ENCODE measurements around the gene PDS5A. TPM values are rescaled to one million over a fixed set of nuclear protein-coding genes. Genes with fewer than 3 reads are reported as not detected.
A peak's percentile ranks its signal among the peaks of the same experiment; 100 is the strongest.
"Not testable (repeated sequence)": the region's sequence is repeated elsewhere in the genome, so short reads cannot be mapped to it uniquely, and the experiment has no call there.

Gene PDS5A, protein sequence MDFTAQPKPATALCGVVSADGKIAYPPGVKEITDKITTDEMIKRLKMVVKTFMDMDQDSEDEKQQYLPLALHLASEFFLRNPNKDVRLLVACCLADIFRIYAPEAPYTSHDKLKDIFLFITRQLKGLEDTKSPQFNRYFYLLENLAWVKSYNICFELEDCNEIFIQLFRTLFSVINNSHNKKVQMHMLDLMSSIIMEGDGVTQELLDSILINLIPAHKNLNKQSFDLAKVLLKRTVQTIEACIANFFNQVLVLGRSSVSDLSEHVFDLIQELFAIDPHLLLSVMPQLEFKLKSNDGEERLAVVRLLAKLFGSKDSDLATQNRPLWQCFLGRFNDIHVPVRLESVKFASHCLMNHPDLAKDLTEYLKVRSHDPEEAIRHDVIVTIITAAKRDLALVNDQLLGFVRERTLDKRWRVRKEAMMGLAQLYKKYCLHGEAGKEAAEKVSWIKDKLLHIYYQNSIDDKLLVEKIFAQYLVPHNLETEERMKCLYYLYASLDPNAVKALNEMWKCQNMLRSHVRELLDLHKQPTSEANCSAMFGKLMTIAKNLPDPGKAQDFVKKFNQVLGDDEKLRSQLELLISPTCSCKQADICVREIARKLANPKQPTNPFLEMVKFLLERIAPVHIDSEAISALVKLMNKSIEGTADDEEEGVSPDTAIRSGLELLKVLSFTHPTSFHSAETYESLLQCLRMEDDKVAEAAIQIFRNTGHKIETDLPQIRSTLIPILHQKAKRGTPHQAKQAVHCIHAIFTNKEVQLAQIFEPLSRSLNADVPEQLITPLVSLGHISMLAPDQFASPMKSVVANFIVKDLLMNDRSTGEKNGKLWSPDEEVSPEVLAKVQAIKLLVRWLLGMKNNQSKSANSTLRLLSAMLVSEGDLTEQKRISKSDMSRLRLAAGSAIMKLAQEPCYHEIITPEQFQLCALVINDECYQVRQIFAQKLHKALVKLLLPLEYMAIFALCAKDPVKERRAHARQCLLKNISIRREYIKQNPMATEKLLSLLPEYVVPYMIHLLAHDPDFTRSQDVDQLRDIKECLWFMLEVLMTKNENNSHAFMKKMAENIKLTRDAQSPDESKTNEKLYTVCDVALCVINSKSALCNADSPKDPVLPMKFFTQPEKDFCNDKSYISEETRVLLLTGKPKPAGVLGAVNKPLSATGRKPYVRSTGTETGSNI (N-terminal part only)
- 65.8 TPM for total RNA-seq

DNA sequence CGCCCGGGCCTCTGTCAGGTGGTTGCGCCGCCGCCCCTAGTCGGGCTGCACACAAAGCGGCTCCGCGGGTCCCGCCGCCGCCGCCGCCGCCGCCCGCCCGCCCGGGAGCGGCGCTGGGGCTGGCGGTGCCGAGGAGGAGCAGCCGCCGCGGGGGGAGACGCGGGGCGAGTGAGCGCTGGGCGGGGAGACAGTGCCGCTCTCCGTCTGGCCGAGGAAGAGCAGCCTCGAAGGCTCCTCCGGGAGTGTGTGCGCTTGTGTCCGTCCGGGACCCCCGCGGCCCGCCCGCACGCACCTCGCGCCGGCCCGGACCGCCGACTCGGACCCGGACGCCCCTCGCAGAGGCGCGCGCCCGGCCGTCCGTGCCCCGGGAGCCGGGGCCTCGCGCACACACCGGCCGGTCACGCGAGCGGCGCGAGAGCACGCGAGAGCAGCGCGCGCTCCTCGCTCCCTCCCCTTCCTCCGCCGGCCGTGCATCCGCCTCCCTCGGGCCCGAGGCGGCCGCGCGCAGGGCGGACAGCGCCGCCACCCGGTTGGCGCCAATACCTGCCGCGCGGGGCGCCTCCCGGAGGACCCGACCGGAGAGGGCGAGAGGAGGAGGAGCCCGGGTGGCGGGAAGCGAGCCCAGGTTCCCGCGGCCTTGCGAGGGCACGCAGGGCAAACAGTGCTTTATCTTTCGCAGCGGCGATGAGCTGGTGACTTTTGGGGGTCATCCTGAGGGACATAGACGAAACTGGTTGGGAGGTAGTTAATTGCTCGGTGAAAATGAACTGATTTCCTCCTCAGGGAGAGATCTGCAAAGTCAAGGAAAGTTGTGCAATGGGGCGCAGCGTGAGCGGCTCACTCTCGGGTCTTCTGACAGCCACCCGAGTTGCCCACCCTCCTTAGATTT, at the start of gene PDS5A:
Gene PDS5A (minus strand): TSS at position 423 of the 889 bp plus-strand sequence. CDS start 1,334 bp downstream, outside the sequence.
- ATAC-seq (peak; percentile 93), DNase-seq (ENCODE audit: low spot score) (peak; percentile 92)
- intact Hi-C loops (cut with DNase I), result loop anchor here (10.0 kb wide), 2 partner anchors 283 to 343 kb away; partner anchors contain the start of genes SMIM14 and UBE2K

DNA sequence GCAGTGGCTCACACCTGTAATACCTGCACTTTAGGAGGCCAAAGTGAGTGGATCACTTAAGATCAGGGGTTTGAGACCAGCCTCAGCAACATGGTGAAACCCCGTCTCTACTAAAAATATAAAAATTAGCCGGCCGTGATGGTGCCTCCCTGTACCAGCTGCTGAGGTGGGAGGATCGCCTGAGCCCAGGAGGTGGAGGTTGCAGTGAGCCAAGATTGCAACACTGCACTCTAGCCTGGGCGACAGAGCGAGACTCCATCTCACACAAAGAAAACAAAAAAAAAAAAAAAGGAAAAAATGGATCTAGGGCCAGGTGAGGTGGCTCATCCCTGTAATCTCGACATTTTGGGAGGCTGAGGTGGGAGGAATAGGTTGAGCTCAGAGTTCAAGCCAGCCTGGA, 46.3 kb upstream of the PDS5A start:
- ATAC-seq; intact Hi-C loops (cut with DNase I): not testable (repeated sequence)

DNA sequence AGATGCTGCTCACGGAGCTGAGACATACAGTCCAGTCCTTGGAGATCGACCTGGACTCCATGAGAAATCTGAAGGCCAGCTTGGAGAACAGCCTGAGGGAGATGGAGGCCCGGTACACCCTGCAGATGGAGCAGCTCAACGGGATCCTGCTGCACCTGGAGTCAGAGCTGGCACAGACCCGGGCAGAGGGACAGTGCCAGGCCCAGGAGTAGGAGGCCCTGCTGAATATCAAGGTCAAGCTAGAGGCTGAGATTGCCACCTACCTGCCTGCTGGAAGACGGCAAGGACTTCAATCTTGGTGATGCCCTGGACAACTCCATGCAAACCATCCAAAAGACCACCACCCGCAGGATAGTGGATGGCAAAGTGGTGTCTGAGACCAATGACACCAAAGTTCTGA, 43.4 kb upstream of the PDS5A start:
- ATAC-seq; intact Hi-C loops (cut with DNase I); DNase-seq (ENCODE audit: low spot score): not testable (repeated sequence)

More for the DNA sequence above, 46.3 kb upstream of the PDS5A start:
- not testable (repeated sequence) for DNase-seq (ENCODE audit: low spot score)

DNA sequence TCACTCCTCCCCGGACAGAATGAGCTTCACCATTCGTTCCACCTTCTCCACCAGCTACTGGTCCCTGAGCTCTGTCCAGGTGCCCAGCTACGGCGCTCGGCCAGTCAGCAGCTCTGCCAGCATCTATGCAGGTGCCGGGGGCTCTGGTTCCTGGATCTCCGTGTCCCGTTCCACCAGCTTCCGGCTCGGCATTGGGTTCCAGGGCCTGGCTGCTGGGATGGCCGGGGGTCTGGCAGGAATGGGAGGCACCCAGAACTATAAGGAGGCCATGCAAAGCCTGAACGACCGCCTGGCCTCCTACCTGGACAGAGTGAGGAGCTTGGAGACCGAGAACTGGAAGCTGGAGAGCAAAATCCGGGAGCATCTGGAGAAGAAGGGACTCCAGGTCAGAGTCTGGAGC, 42.5 kb upstream of the PDS5A start:
- DNase-seq (ENCODE audit: low spot score), result no peak
- ATAC-seq, result no peak
- intact Hi-C loops (cut with DNase I), result no loop called here

DNA sequence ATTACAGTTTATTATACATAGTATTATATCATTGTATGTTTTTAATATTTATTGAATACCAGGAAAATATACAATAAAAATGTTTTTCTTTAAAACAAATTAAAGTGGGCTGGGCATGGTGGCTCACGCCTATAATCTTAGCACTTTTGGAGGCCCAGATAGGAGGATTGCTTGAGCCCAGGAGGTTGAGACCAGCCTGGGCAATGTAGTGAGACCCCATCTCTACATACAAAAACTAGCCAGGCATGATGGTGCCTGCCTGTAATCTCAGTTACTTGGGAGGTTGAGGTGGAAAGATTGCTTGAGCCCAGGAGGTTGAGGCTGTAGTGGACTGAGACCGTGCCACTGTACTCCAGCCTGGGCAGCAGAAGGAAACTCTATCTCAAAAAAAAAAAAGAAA, 38.3 kb upstream of the PDS5A start:
- intact Hi-C loops (cut with DNase I), result no loop called here
- no peak for ATAC-seq
- no peak for DNase-seq (ENCODE audit: low spot score)

DNA sequence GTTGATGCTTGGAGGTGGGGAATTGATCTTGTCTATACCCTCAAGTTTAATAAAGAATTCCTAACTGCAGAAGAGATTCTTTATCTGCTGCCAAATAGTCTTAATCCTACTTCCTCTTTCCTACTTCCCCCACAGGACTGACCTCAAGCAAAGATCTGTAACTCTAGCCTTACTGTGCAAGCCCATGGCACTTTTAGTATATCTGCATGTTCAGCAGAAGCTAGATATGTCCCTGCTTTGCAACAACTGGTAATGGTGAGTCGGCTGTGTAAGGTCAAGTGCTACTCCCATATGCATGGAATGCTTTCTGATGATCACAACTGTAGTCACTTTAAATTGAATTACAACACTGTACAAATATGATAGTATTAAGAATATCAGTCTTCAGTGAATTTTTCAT, 26.3 kb upstream of the PDS5A start:
- intact Hi-C loops (cut with DNase I), result no loop called here
- DNase-seq (ENCODE audit: low spot score) (no peak), ATAC-seq (peak; percentile 74)

DNA sequence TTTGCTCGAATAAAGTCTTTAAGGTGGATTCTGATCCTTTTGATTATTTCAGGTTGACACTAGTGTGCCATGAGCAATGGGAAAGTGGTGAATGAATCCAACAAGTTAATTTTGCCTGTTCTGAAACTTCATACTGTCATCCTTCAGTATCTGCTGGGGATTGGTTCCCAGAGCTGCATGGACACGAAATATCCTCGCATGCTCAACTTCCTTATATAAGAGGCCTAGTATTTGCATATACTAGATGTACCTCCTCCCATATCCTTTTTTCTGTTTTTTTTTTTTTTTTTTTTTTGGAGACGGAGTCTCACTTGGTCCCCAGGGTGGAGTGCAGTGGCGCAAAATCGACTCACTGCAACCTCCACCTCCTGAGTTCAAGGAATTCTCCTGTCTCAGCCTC, 23.0 kb upstream of the PDS5A start:
- no peak for DNase-seq (ENCODE audit: low spot score)
- intact Hi-C loops (cut with DNase I), result no loop called here
- no peak for ATAC-seq

DNA sequence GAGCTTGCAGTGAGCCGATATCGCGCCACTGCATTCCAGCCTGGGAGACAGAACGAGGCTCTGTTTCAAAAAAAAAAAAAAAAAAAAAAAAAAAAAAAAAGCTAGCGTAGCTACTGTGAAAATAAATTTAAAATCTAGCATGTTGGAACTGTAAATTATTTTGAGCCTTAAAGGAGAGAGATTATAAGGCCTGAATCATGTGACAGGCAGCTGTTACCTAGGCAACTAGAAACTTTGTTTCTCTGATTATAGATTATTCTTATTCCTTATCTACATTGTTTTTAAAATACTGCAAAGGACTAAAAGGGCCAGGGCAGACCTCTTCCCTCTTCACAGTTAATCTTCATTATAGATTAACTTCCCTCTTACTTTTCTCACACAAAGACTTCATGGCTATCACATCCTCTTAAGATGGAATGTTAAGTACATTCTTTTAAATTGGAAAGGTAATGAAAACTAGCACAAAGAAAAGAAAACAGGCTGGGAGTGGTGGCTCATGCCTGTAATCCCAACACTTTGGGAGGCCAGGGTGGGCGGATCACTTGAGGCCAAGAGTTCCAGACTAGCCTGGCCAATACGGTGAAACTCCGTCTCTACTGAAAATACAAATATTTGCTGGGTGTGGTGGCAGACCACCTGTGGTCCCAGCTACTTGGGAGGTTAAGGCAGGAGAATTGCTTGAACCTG, 21.1 kb upstream of the PDS5A start:
- intact Hi-C loops (cut with DNase I), result no loop called here
- no peak for ATAC-seq
- no peak for DNase-seq (ENCODE audit: low spot score)

DNA sequence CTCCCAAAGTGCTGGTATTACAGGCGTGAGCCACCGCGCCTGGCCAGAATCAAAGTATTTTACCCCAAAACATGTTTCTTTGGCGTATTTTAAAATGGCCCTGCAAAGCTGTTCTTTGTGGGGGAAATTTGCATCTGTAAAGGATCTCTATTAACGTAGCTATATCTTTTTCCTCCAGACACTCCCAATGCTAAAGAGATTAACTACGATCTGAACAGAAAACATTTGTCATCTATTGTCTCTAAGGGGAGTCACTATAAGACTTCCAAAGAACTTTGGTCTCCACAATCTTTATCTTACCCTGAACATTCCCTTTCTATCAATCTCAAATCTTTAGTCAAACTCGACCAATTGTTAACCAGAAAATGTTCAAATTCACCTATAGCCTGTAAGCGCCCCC, 19.1 kb upstream of the PDS5A start:
- ATAC-seq (no peak), DNase-seq (ENCODE audit: low spot score) (no peak)
- intact Hi-C loops (cut with DNase I), result no loop called here

DNA sequence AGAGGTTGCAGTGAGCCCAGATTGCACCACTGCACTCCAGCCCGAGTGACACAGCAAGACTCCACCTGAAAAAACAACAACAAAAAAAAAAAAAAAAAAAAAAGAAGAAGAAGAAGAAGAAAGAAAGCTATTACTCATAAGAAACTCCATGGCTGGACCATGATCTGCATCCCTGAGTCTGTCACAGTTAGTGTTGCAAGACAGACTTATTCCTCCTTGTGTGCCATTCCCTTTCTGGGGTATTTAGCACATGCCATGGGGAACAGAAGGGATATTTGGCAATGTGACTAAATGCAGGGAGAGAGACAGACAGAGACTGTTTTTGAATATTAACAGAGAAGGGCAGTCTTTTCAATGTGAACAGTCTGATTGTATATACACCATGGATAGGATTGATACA, 16.7 kb upstream of the PDS5A start:
- intact Hi-C loops (cut with DNase I), result no loop called here
- no peak for ATAC-seq
- DNase-seq (ENCODE audit: low spot score), result no peak

DNA sequence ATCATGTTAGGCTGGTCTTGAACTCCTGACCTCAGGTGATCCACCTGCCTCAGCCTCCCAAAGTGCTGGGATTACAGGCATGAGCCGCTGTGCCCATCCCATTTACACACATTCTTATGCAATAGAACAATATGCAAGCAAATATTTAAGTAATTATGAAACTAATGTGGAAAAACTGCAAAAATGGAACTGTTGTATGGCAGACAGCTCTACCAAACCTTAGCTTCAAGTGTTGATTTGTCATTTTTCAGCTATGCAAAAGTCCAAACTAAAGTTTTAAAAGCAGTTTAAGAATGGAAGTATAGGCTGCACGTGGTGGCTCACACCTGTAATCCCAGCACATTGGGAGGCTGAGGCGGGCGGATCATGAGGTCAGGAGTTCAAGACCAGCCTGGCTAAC, 11.7 kb upstream of the PDS5A start:
- ATAC-seq; DNase-seq (ENCODE audit: low spot score); intact Hi-C loops (cut with DNase I): not testable (repeated sequence)

DNA sequence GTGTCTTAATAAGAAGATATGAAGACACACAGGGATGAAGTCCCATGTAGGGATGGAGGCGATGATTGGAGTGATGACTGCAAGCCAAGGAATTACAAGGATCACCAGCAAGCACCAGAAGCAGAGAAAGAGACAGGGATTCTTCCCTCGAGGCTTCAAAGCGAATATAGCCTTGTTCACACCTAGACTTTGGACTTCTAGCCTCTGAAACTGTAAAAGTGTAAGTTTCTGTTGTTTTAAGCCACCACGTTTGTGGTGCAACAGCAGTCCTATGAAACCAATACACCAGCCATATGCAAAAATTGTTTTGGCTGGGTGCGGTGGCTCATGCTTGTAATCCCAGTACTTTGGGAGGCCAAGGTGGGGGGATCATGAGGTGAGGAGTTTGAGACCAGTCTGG, 9.8 kb upstream of the PDS5A start:
- intact Hi-C loops (cut with DNase I), result no loop called here
- ATAC-seq (no peak), DNase-seq (ENCODE audit: low spot score) (no peak)

DNA sequence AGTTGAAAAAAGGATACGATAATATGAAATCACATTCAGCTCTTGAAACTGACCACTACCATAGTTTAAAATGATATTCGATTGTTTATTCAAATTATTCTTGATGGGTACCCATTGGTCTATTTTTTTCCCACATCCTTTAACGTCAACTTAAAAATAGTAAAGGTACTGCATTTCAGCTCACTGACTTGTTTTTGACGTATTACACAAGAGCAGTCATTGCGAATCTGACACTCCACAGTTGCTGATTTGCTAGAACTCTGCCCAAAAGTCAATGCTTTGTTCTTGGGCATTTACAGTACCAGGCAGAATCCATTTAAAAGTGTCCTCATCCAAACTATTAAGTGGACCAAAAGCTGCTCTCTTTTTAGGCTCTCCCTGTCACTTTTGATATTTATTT, 1.2 kb upstream of the PDS5A start:
- DNase-seq (ENCODE audit: low spot score) (no peak), ATAC-seq (no peak)

DNA sequence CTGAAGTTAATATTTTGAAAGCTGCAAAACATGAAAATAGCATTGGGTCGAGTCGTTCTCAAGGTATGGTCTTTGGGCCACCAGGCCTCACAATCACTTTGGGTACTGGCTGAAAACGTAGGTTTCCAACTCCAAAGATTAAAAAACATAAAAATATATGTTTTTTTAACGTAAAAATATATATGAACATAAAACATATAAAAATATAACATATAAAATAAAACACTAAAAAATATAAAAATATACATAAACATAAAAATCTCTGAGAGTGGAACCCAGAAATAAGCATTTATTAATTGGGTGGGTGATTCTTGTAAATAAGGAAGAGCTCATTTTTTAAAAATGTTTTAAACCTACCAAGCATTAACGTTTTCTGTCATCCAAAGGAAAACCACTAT, 666 bp upstream of the PDS5A start:
- intact Hi-C loops (cut with DNase I), result loop anchor here (10.0 kb wide), 2 partner anchors 284 to 344 kb away; partner anchors contain the start of genes SMIM14 and UBE2K
- no peak for DNase-seq (ENCODE audit: low spot score)
- no peak for ATAC-seq

More for the DNA sequence above, 1.2 kb upstream of the PDS5A start:
- intact Hi-C loops (cut with DNase I), result loop anchor here (10.0 kb wide), 2 partner anchors 284 to 344 kb away; partner anchors contain the start of genes SMIM14 and UBE2K

DNA sequence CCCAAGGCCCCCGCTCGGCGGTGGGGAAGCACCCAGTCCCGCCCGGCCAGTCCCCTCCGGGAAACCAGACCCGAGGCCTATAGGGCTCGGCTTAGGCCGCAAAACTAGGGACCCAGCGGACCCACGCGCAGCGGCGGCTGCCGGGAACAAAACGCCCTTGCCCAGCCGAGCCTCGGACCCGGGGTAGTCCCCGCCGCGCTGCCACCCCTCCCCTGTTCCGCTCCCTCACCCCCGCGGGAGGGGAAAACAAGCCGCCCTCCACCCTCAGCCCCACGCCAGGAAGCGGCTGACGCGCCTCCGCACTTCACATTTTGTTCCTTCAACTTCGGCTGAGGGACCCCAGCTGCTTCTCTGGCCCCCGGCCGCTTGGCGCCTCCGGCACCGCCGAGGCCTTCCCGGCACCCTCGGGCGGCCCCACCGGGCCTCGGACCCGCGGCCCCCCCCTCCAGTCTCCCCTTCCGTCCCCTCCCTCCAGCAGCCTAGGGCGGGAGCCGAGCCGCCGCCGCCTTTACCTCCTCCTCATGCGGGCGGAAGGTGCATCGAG, 694 bp downstream of the PDS5A start:
- peak; percentile 71 for DNase-seq (ENCODE audit: low spot score)

DNA sequence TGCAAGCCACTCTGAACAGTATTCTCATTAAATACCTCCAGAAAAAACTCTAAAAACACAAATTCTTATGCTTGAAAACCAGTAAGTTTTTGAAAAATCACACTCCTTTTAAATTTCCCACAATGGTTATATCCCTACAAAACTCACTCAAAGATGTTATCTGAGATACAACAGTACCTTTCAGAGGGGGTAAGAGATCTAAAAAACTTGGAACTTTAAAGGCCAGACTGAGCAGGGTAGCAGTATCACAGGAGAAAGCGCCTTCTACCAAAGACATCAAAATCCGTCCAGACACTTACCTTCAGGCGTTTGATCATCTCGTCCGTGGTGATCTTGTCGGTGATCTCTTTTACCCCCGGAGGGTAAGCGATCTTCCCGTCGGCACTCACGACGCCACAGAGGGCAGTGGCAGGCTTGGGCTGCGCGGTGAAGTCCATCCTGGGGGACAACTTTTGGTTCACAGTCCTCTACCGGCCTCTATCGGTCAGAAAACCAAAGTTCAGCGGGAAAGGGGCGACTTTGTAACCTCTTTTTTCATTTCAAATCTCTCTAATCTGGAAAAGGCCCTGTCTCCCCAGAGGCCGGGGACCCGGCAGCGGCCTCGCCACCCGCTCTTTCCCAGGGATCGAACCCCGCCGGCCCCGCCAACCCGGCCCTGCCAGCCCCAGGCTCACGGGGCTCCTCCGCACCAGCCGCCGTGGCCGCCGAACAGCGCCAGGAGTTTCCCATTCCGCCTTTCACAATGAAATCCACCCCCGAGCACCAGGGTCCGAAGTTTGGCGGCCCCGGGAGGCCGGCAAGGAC, 1.4 kb downstream of the PDS5A start:
- intact Hi-C loops (cut with DNase I), result loop anchor here (10.0 kb wide), 2 partner anchors 282 to 342 kb away; partner anchors contain the start of genes SMIM14 and UBE2K
- peak; percentile 85 for DNase-seq (ENCODE audit: low spot score)
- ATAC-seq, result peak; percentile 83

More for the DNA sequence above, 694 bp downstream of the PDS5A start:
- peak; percentile 22 for ATAC-seq
- intact Hi-C loops (cut with DNase I), result loop anchor here (10.0 kb wide), 2 partner anchors 282 to 342 kb away; partner anchors contain the start of genes SMIM14 and UBE2K

All from sciatic nerve (tissue), 2 donors.